Measurements from ENCODE around the gene DNAJC7. TPM values are rescaled to one million over a fixed set of nuclear protein-coding genes. Genes with fewer than 3 reads are reported as not detected.

The DNAJC7 gene
- polyA plus RNA-seq, 1 of the 3 experiments (the other 2 are of a cell fraction) = 38.8 TPM

- H3K4me3 ChIP-seq (ENCODE audit: low read depth in 2 of 2, low read length in 1 of 2) = no peak overlapping the region
- H2AFZ ChIP-seq (ENCODE audit: low read depth) = no peak overlapping the region
- CTCF ChIA-PET = interaction anchor here (1.0 to 1.3 kb wide), 3 partner anchors 17 to 101 kb away, joined by 3 to 4 read pairs (median 3); no protein-coding TSS in a partner anchor
- H3K4me2 ChIP-seq = no peak overlapping the region
- H3K4me1 ChIP-seq (ENCODE audit: control insufficient read depth in 1 of 2, insufficient read depth in 2 of 2, low read depth in 1 of 2, low read length in 1 of 2) = peaks cover 5 to 8% of the 10 kb centered on the region in 2 experiments; a peak in 2 of 4 replicates
- no peak overlapping the region for H3K27ac ChIP-seq (ENCODE audit: low read depth in 2 of 2, low read length in 1 of 2)
- H3F3A ChIP-seq (replicated peaks; ENCODE audit: insufficient read depth) = peaks cover 4% of the 10 kb centered on the region
- H3K9ac ChIP-seq = no peak overlapping the region
- H3K9me3 ChIP-seq = no peaks in the 10 kb centered on the region
- DNase-seq = no peak
- H3K27me3 ChIP-seq (ENCODE audit: insufficient read depth) = no peaks in the 10 kb centered on the region
- peaks cover 48 to 56% of the 10 kb centered on the region in 2 experiments for H3K36me3 ChIP-seq (replicated peaks in 1 of 2; ENCODE audit: control insufficient read depth in 1 of 2, insufficient read depth in 2 of 2, low read length in 1 of 2)
- H4K20me1 ChIP-seq (ENCODE audit: insufficient read depth) = peaks cover 39% of the 10 kb centered on the region
- TF ChIP-seq REST (IDR thresholded peaks at IDR 0.05; ENCODE audit: low read depth, low read length) (no peak), MEF2A (IDR thresholded peaks at IDR 0.05; ENCODE audit: borderline replicate concordance, low read depth) (no peak), RXRA (IDR thresholded peaks at IDR 0.05; ENCODE audit: borderline replicate concordance, low read depth) (no peak), RCOR1 (IDR thresholded peaks at IDR 0.05; ENCODE audit: low read length) (no peak), RFX5 (IDR thresholded peaks at IDR 0.05; ENCODE audit: low read length) (no peak), CTCF (IDR thresholded peaks at IDR 0.05) (no peak)
- POLR2A ChIA-PET = no interaction called here
- WGBS (ENCODE audit: low lambda C conversion rate) = 95% methylated on average over 3 of the region's 3 CpGs
- H3K79me2 ChIP-seq (ENCODE audit: insufficient read depth) = peaks cover 61% of the 10 kb centered on the region
- H3K9me2 ChIP-seq = no peaks in the 10 kb centered on the region
Observed at GRCh38 chr17:42000413-42001133, 16.7 kb downstream of the DNAJC7 start.

- Histone ChIP-seq H3K36me3 (replicated peaks in 1 of 2; ENCODE audit: control insufficient read depth in 1 of 2, insufficient read depth in 2 of 2, low read length in 1 of 2) (peaks cover 61 to 73% of the 10 kb centered on the region in 2 experiments), H3K9ac (no peak overlapping the region), H3K4me3 (ENCODE audit: low read depth in 2 of 2, low read length in 1 of 2) (no peak overlapping the region), H3K4me2 (no peak overlapping the region), H4K20me1 (ENCODE audit: insufficient read depth) (peaks cover 18% of the 10 kb centered on the region), H3K79me2 (ENCODE audit: insufficient read depth) (peaks cover 44% of the 10 kb centered on the region), H3K27ac (ENCODE audit: low read depth in 2 of 2, low read length in 1 of 2) (no peak overlapping the region), H3K9me2 (no peaks in the 10 kb centered on the region), H3K4me1 (ENCODE audit: control insufficient read depth in 1 of 2, insufficient read depth in 2 of 2, low read depth in 1 of 2, low read length in 1 of 2) (peaks cover 3 to 7% of the 10 kb centered on the region in 2 experiments; a peak in 2 of 4 replicates), H3K27me3 (ENCODE audit: insufficient read depth) (no peaks in the 10 kb centered on the region), H3F3A (replicated peaks; ENCODE audit: insufficient read depth) (peaks cover 4% of the 10 kb centered on the region), H2AFZ (ENCODE audit: low read depth) (no peak overlapping the region), H3K9me3 (no peaks in the 10 kb centered on the region)
- no peak for TF ChIP-seq USF1 (IDR thresholded peaks at IDR 0.05; ENCODE audit: borderline replicate concordance, low read depth)
- TF ChIP-seq GABPA (IDR thresholded peaks at IDR 0.05; ENCODE audit: low read depth) = no peak
- no peak for TF ChIP-seq ELF1 (IDR thresholded peaks at IDR 0.05)
- no peak for TF ChIP-seq EZH2phosphoT487 (IDR thresholded peaks at IDR 0.05; ENCODE audit: borderline replicate concordance, low read depth)
- no peak for TF ChIP-seq FOXM1 (IDR thresholded peaks at IDR 0.05; ENCODE audit: low read depth)
- TF ChIP-seq JUND (IDR thresholded peaks at IDR 0.05) = no peak
- WGBS (ENCODE audit: low lambda C conversion rate) = 44% methylated on average over 2 of the region's 2 CpGs
- CTCF ChIA-PET = interaction anchor here (1.2 to 1.6 kb wide), 2 partner anchors 19 to 36 kb away, joined by 3 read pairs; partner anchors contain the start of gene DNAJC7
- no peak for DNase-seq
- POLR2A ChIA-PET = no interaction called here
Observed at GRCh38 chr17:41998497-41998896, 18.7 kb downstream of the DNAJC7 start.
